ENCODE measurements around the gene DGKG.

GRCh38 chr3:186117521-186118134, 244.4 kb downstream of the DGKG start:
- TF ChIP-seq NR3C1 (IDR thresholded peaks at IDR 0.05) (no peak), ESRRA (IDR thresholded peaks at IDR 0.05; ENCODE audit: borderline replicate concordance, low read length) (no peak), POLR2A (IDR thresholded peaks at IDR 0.05; ENCODE audit: low read length) (no peak), MYC (IDR thresholded peaks at IDR 0.05; ENCODE audit: borderline replicate concordance, low read length) (no peak)
- TF ChIP-seq, protein P1, sequence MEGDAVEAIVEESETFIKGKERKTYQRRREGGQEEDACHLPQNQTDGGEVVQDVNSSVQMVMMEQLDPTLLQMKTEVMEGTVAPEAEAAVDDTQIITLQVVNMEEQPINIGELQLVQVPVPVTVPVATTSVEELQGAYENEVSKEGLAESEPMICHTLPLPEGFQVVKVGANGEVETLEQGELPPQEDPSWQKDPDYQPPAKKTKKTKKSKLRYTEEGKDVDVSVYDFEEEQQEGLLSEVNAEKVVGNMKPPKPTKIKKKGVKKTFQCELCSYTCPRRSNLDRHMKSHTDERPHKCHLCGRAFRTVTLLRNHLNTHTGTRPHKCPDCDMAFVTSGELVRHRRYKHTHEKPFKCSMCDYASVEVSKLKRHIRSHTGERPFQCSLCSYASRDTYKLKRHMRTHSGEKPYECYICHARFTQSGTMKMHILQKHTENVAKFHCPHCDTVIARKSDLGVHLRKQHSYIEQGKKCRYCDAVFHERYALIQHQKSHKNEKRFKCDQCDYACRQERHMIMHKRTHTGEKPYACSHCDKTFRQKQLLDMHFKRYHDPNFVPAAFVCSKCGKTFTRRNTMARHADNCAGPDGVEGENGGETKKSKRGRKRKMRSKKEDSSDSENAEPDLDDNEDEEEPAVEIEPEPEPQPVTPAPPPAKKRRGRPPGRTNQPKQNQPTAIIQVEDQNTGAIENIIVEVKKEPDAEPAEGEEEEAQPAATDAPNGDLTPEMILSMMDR (IDR thresholded peaks at IDR 0.05) = no peak

All from A549 (cell line).